Right atrium auricular region (tissue), 2 donors: ENCODE data around the gene MAP3K4. TPM values are rescaled to one million over a fixed set of nuclear protein-coding genes. Genes with fewer than 3 reads are reported as not detected.

Source experiments
- DNase-seq: peaks from one replicate; pipeline ENCODE4 v3.0.0-alpha.2; 2019; ENCODE audit warnings: low spot score
- H3K27ac ChIP-seq, 2 donors: fragments of 200-600 bp; sonication (generic); 1 replicate in 1 of 2; 2 replicates in 1 of 2; pipeline ENCODE4 v1.5.1; 2016 to 2019
- H3K27me3 ChIP-seq, 2 donors: fragments of 200-600 bp; sonication (generic); one replicate each; pipeline versions ENCODE4 v1.5.1 to v1.6.0; 2017 to 2019
- H3K36me3 ChIP-seq: fragments of 200-600 bp; sonication (generic); one replicate; pipeline ENCODE4 v1.5.1; 2016
- H3K4me1 ChIP-seq, 2 donors: fragments of 200-600 bp; sonication (generic); one replicate each; pipeline versions ENCODE4 v1.5.1 to v1.6.0; 2017 to 2019
- H3K4me3 ChIP-seq, 2 donors: fragments of 200-600 bp; sonication (generic); 1 replicate in 1 of 2; 2 replicates in 1 of 2; pipeline ENCODE4 v1.5.1; 2017 to 2019; ENCODE audit warnings: mild to moderate bottlenecking in 1 of 2, moderate library complexity in 1 of 2
- H3K9me3 ChIP-seq, 2 donors: fragments of 200-600 bp; sonication (generic); one replicate each; pipeline ENCODE4 v1.5.1; 2019
- CTCF ChIP-seq, 2 donors: fragments of 200-600 bp; sonication (generic); IDR thresholded peaks; one replicate each; pipeline ENCODE4 v1.5.1; 2019; ENCODE audit warnings: antibody characterized with exemption in 2 of 2
- total RNA-seq, 2 donors: library from RNA; depleted of rRNA; stranded (reverse); fragments of >200 nt; gene quantifications; one replicate each; pipeline ENCODE4 v1.1.0, GENCODE V29; 2016

Gene MAP3K4
- total RNA-seq, 2 donors from 2014 or later = 15.6 to 17.2 TPM

- no peak for DNase-seq
- peaks cover 14% of the 10 kb centered on the region for H3K36me3 ChIP-seq
- H3K4me3 ChIP-seq = no peak overlapping the region
- no peak for TF ChIP-seq CTCF (IDR thresholded peaks at IDR 0.05)
- H3K4me1 ChIP-seq = no peaks in the 10 kb centered on the region
- H3K9me3 ChIP-seq = no peaks in the 10 kb centered on the region
- H3K27ac ChIP-seq = no peak overlapping the region
- no peaks in the 10 kb centered on the region for H3K27me3 ChIP-seq
These were observed 148.9 kb downstream of the MAP3K4 start for GRCh38 chr6:161140554-161140875.

- H3K27me3 ChIP-seq = no peaks in the 10 kb centered on the region
- H3K4me3 ChIP-seq = no peak overlapping the region
- DNase-seq = peak; percentile 52
- H3K27ac ChIP-seq = no peak overlapping the region
- no peaks in the 10 kb centered on the region for H3K4me1 ChIP-seq
- H3K36me3 ChIP-seq = peaks cover 8% of the 10 kb centered on the region
- TF ChIP-seq CTCF (IDR thresholded peaks at IDR 0.05) = no peak
- no peaks in the 10 kb centered on the region for H3K9me3 ChIP-seq
These were observed 149.6 kb downstream of the MAP3K4 start for GRCh38 chr6:161141173-161141572.

- DNase-seq = no peak
- H3K4me3 ChIP-seq = no peak overlapping the region
- no peaks in the 10 kb centered on the region for H3K9me3 ChIP-seq
- H3K4me1 ChIP-seq = no peaks in the 10 kb centered on the region
- TF ChIP-seq CTCF (IDR thresholded peaks at IDR 0.05) = no peak
- H3K27ac ChIP-seq = no peak overlapping the region
- H3K27me3 ChIP-seq = no peaks in the 10 kb centered on the region
- no peaks in the 10 kb centered on the region for H3K36me3 ChIP-seq
These were observed 151.4 kb downstream of the MAP3K4 start for GRCh38 chr6:161142957-161143296.

- H3K36me3 ChIP-seq = no peaks in the 10 kb centered on the region
- no peaks in the 10 kb centered on the region for H3K4me1 ChIP-seq
- no peak overlapping the region for H3K27ac ChIP-seq
- H3K4me3 ChIP-seq = no peak overlapping the region
- H3K9me3 ChIP-seq = no peaks in the 10 kb centered on the region
- no peak for TF ChIP-seq CTCF (IDR thresholded peaks at IDR 0.05)
- no peaks in the 10 kb centered on the region for H3K27me3 ChIP-seq
- DNase-seq = peak; percentile 30
These were observed 152.3 kb downstream of the MAP3K4 start for GRCh38 chr6:161143663-161144430.

GRCh38 chr6:161150136-161150535, 158.6 kb downstream of the MAP3K4 start:
- H3K27me3 ChIP-seq = no peaks in the 10 kb centered on the region
- H3K9me3 ChIP-seq = no peaks in the 10 kb centered on the region
- peaks cover 0 to 8% of the 10 kb centered on the region in 2 donors for H3K4me1 ChIP-seq
- no peak overlapping the region for H3K27ac ChIP-seq
- no peak overlapping the region for H3K4me3 ChIP-seq
- no peaks in the 10 kb centered on the region for H3K36me3 ChIP-seq
- TF ChIP-seq CTCF (IDR thresholded peaks at IDR 0.05) = no peak
- DNase-seq = no peak

- H3K36me3 ChIP-seq = no peaks in the 10 kb centered on the region
- no peak for DNase-seq
- TF ChIP-seq CTCF (IDR thresholded peaks at IDR 0.05) = no peak
These were observed 159.0 kb downstream of the MAP3K4 start for GRCh38 chr6:161150566-161150965.

More at GRCh38 chr6:161150566-161150965, 159.0 kb downstream of the MAP3K4 start:
- peaks cover 0 to 8% of the 10 kb centered on the region in 2 donors for H3K4me1 ChIP-seq
- no peaks in the 10 kb centered on the region for H3K9me3 ChIP-seq
- no peak overlapping the region for H3K4me3 ChIP-seq
- no peaks in the 10 kb centered on the region for H3K27me3 ChIP-seq
- H3K27ac ChIP-seq = no peak overlapping the region
